ENCODE data around the gene MYADM. TPM values are rescaled to one million over a fixed set of nuclear protein-coding genes. Genes with fewer than 3 reads are reported as not detected.

The MYADM gene
- total RNA-seq, 1 experiment from 2014 or later, result 78.6 TPM

DNA sequence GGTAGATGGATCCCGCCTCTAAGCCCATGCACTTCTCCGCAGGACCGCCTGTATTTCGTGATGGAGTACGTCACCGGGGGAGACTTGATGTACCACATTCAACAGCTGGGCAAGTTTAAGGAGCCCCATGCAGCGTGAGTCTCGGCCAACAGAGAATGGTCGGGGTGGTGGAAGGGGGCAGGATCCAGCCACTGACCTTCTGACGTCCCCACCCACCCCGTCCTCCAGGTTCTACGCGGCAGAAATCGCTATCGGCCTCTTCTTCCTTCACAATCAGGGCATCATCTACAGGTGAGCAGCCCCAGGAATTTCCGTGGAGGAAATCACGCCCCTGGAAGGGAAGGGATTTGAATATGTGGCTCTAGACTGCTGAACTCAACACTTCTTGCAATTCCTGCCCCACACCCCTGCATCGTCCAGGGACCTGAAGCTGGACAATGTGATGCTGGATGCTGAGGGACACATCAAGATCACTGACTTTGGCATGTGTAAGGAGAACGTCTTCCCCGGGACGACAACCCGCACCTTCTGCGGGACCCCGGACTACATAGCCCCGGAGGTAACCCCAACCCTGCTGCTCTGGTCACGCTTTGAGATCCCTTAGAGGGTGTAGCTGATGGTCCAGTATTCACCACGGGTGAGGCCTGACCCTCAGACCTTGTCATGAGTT is 32.6 kb downstream of the MYADM start (continued):
- TF ChIP-seq, protein P1, sequence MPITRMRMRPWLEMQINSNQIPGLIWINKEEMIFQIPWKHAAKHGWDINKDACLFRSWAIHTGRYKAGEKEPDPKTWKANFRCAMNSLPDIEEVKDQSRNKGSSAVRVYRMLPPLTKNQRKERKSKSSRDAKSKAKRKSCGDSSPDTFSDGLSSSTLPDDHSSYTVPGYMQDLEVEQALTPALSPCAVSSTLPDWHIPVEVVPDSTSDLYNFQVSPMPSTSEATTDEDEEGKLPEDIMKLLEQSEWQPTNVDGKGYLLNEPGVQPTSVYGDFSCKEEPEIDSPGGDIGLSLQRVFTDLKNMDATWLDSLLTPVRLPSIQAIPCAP (CRISPR knock-in tag; IDR thresholded peaks at IDR 0.05), result no peak
- TF ChIP-seq ZNF121 (CRISPR knock-in tag; IDR thresholded peaks at IDR 0.05) (no peak), GABPB1 (CRISPR knock-in tag; IDR thresholded peaks at IDR 0.05) (no peak), NR2C2 (CRISPR knock-in tag; IDR thresholded peaks at IDR 0.05) (no peak)
- TF ChIP-seq, protein P2, sequence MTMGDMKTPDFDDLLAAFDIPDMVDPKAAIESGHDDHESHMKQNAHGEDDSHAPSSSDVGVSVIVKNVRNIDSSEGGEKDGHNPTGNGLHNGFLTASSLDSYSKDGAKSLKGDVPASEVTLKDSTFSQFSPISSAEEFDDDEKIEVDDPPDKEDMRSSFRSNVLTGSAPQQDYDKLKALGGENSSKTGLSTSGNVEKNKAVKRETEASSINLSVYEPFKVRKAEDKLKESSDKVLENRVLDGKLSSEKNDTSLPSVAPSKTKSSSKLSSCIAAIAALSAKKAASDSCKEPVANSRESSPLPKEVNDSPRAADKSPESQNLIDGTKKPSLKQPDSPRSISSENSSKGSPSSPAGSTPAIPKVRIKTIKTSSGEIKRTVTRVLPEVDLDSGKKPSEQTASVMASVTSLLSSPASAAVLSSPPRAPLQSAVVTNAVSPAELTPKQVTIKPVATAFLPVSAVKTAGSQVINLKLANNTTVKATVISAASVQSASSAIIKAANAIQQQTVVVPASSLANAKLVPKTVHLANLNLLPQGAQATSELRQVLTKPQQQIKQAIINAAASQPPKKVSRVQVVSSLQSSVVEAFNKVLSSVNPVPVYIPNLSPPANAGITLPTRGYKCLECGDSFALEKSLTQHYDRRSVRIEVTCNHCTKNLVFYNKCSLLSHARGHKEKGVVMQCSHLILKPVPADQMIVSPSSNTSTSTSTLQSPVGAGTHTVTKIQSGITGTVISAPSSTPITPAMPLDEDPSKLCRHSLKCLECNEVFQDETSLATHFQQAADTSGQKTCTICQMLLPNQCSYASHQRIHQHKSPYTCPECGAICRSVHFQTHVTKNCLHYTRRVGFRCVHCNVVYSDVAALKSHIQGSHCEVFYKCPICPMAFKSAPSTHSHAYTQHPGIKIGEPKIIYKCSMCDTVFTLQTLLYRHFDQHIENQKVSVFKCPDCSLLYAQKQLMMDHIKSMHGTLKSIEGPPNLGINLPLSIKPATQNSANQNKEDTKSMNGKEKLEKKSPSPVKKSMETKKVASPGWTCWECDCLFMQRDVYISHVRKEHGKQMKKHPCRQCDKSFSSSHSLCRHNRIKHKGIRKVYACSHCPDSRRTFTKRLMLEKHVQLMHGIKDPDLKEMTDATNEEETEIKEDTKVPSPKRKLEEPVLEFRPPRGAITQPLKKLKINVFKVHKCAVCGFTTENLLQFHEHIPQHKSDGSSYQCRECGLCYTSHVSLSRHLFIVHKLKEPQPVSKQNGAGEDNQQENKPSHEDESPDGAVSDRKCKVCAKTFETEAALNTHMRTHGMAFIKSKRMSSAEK (CRISPR knock-in tag; IDR thresholded peaks at IDR 0.05; ENCODE audit: borderline replicate concordance), result no peak

DNA sequence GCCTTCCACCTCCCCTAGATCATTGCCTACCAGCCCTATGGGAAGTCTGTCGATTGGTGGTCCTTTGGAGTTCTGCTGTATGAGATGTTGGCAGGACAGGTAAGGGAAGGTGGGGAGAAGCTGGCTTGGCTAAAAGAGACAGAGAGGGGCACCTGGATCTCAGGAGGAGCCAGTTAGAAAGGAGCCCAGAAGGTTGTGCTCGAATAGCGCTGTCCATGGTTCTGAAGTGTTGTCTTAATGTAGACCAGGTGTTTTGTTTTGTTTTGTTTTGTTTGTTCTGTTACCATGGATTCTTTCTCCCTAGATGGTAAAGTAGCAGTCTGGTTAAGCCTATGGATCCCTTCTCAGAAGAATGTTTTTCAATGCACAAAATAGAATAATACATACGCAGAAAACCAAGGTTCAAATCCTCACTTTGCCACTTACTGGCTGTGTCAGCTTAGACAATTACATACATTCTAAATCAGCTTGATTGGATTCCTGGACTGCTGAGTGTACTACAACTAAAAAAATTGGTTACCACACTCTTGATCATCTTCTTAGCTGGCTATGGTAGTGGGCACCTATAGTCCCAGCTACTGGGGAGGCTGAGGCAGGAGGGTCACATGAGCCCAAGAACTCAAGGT is 35.5 kb downstream of the MYADM start:
- DNase-seq (ENCODE audit: low spot score) (peak; percentile 69), ATAC-seq (no peak)
- peak overlapping the region; percentile 63; the same call in 1 of the 2 replicates for H3K27ac Mint-ChIP-seq
- CTCF ChIA-PET, result interaction anchor here (0.6 to 3.2 kb wide), 3 partner anchors 9 to 121 kb away, joined by 5 to 13 read pairs (median 10); no protein-coding TSS in a partner anchor
- peaks cover 16% of the 10 kb centered on the region for H3K36me3 Mint-ChIP-seq
- no peak overlapping the region for H3K4me3 Mint-ChIP-seq
- no peaks in the 10 kb centered on the region for H3K9me3 Mint-ChIP-seq
- POLR2A ChIA-PET, result interaction anchor here (0.5 to 1.1 kb wide), 2 partner anchors 78 to 234 kb away, joined by 3 to 4 read pairs; partner anchors contain the start of gene CNOT3
- peaks cover 40% of the 10 kb centered on the region for H3K27me3 Mint-ChIP-seq (ENCODE audit: low read depth)
- H3K4me1 Mint-ChIP-seq, result peaks cover 35% of the 10 kb centered on the region
- TF ChIP-seq, protein P3, sequence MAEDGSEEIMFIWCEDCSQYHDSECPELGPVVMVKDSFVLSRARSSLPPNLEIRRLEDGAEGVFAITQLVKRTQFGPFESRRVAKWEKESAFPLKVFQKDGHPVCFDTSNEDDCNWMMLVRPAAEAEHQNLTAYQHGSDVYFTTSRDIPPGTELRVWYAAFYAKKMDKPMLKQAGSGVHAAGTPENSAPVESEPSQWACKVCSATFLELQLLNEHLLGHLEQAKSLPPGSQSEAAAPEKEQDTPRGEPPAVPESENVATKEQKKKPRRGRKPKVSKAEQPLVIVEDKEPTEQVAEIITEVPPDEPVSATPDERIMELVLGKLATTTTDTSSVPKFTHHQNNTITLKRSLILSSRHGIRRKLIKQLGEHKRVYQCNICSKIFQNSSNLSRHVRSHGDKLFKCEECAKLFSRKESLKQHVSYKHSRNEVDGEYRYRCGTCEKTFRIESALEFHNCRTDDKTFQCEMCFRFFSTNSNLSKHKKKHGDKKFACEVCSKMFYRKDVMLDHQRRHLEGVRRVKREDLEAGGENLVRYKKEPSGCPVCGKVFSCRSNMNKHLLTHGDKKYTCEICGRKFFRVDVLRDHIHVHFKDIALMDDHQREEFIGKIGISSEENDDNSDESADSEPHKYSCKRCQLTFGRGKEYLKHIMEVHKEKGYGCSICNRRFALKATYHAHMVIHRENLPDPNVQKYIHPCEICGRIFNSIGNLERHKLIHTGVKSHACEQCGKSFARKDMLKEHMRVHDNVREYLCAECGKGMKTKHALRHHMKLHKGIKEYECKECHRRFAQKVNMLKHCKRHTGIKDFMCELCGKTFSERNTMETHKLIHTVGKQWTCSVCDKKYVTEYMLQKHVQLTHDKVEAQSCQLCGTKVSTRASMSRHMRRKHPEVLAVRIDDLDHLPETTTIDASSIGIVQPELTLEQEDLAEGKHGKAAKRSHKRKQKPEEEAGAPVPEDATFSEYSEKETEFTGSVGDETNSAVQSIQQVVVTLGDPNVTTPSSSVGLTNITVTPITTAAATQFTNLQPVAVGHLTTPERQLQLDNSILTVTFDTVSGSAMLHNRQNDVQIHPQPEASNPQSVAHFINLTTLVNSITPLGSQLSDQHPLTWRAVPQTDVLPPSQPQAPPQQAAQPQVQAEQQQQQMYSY (CRISPR knock-in tag; IDR thresholded peaks at IDR 0.05), result no peak
- TF ChIP-seq HMGA2 (CRISPR knock-in tag; IDR thresholded peaks at IDR 0.05), result no peak
- peak; percentile 87 for TF ChIP-seq ZNF232 (CRISPR knock-in tag; IDR thresholded peaks at IDR 0.05)
- TF ChIP-seq NR2C2 (CRISPR knock-in tag; IDR thresholded peaks at IDR 0.05), result no peak
- TF ChIP-seq IRF2 (CRISPR knock-in tag; IDR thresholded peaks at IDR 0.05; ENCODE audit: borderline replicate concordance, low read depth), result no peak
- TF ChIP-seq CBFB (CRISPR knock-in tag; IDR thresholded peaks at IDR 0.05; ENCODE audit: low read depth), result no peak
- TF ChIP-seq, protein P4, sequence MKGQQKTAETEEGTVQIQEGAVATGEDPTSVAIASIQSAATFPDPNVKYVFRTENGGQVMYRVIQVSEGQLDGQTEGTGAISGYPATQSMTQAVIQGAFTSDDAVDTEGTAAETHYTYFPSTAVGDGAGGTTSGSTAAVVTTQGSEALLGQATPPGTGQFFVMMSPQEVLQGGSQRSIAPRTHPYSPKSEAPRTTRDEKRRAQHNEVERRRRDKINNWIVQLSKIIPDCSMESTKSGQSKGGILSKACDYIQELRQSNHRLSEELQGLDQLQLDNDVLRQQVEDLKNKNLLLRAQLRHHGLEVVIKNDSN (CRISPR knock-in tag; IDR thresholded peaks at IDR 0.05), result peak; percentile 25; the same call in 1 of the 2 replicates
- TF ChIP-seq, protein P5, sequence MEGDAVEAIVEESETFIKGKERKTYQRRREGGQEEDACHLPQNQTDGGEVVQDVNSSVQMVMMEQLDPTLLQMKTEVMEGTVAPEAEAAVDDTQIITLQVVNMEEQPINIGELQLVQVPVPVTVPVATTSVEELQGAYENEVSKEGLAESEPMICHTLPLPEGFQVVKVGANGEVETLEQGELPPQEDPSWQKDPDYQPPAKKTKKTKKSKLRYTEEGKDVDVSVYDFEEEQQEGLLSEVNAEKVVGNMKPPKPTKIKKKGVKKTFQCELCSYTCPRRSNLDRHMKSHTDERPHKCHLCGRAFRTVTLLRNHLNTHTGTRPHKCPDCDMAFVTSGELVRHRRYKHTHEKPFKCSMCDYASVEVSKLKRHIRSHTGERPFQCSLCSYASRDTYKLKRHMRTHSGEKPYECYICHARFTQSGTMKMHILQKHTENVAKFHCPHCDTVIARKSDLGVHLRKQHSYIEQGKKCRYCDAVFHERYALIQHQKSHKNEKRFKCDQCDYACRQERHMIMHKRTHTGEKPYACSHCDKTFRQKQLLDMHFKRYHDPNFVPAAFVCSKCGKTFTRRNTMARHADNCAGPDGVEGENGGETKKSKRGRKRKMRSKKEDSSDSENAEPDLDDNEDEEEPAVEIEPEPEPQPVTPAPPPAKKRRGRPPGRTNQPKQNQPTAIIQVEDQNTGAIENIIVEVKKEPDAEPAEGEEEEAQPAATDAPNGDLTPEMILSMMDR (IDR thresholded peaks at IDR 0.05), result no peak
- TF ChIP-seq ZNF396 (CRISPR knock-in tag; IDR thresholded peaks at IDR 0.05; ENCODE audit: borderline replicate concordance), result no peak
- no peak for TF ChIP-seq ZNF121 (CRISPR knock-in tag; IDR thresholded peaks at IDR 0.05)
- TF ChIP-seq, protein P6, sequence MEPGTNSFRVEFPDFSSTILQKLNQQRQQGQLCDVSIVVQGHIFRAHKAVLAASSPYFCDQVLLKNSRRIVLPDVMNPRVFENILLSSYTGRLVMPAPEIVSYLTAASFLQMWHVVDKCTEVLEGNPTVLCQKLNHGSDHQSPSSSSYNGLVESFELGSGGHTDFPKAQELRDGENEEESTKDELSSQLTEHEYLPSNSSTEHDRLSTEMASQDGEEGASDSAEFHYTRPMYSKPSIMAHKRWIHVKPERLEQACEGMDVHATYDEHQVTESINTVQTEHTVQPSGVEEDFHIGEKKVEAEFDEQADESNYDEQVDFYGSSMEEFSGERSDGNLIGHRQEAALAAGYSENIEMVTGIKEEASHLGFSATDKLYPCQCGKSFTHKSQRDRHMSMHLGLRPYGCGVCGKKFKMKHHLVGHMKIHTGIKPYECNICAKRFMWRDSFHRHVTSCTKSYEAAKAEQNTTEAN (CRISPR knock-in tag; IDR thresholded peaks at IDR 0.05), result no peak
- no peak for TF ChIP-seq ZNF423 (CRISPR knock-in tag; IDR thresholded peaks at IDR 0.05)
- no peak for TF ChIP-seq NR3C1 (CRISPR knock-in tag; conservative IDR thresholded peaks at IDR 0.05; ENCODE audit: low read depth)
- TF ChIP-seq, protein P7, sequence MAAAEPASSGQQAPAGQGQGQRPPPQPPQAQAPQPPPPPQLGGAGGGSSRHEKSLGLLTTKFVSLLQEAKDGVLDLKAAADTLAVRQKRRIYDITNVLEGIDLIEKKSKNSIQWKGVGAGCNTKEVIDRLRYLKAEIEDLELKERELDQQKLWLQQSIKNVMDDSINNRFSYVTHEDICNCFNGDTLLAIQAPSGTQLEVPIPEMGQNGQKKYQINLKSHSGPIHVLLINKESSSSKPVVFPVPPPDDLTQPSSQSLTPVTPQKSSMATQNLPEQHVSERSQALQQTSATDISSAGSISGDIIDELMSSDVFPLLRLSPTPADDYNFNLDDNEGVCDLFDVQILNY (CRISPR knock-in tag; IDR thresholded peaks at IDR 0.05), result no peak
- TF ChIP-seq, protein P8, sequence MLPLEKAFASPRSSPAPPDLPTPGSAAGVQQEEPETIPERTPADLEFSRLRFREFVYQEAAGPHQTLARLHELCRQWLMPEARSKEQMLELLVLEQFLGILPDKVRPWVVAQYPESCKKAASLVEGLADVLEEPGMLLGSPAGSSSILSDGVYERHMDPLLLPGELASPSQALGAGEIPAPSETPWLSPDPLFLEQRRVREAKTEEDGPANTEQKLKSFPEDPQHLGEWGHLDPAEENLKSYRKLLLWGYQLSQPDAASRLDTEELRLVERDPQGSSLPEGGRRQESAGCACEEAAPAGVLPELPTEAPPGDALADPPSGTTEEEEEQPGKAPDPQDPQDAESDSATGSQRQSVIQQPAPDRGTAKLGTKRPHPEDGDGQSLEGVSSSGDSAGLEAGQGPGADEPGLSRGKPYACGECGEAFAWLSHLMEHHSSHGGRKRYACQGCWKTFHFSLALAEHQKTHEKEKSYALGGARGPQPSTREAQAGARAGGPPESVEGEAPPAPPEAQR (CRISPR knock-in tag; IDR thresholded peaks at IDR 0.05), result no peak
- TF ChIP-seq TEAD1 (CRISPR knock-in tag; IDR thresholded peaks at IDR 0.05), result no peak

Measured in WTC11 (cell line).